T1000 (cell line): ENCODE results near the gene NUDT13.
A peak's percentile ranks its signal among the peaks of the same experiment; 100 is the strongest.
"Not testable (repeated sequence)": the region's sequence is repeated elsewhere in the genome, so short reads cannot be mapped to it uniquely, and the experiment has no call there.

Experiments used
- DNase-seq: peaks from one replicate; lab custom pipeline; 2025; ENCODE audit warnings: mixed read lengths; lab: John Stamatoyannopoulos, UW

Gene NUDT13

DNA sequence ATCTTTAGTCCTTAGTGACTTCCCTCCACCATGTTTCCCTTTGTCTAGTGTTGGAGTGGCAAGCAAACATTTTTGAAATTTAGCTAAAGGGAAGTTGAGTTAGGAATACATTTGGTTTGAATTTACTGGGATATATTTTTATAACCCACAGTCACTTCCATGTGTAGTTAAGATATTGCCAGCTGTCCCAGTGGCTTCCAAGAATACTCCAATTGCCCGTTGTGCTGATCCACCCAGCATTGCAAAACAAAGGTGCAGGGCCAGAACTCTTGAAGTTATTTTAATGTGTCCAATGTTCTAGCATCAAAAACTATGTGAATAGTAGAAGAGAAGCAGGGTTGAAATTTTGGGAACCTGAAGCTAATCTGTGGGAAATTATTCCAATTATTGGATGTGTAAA, 11.1 kb upstream of the NUDT13 start:
- no peak for DNase-seq

DNA sequence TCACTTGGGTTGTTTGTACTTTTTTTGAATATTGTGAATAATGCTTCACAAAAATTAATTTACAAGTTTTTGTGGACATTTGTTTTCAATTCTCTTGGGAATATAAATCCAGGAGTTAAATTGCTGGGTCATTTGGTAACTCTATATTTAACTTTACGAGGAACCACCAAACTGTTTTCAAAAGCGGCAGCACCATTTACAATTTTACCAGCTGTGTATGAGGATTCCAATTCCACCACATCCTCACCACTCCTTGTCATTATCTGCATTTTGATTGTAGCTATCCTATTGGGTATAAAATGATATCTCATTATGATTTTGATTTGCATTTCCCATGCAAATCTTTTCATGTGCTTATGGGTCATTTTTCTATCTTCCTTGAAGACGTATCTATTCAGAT, 4.0 kb upstream of the NUDT13 start:
- no peak for DNase-seq

DNA sequence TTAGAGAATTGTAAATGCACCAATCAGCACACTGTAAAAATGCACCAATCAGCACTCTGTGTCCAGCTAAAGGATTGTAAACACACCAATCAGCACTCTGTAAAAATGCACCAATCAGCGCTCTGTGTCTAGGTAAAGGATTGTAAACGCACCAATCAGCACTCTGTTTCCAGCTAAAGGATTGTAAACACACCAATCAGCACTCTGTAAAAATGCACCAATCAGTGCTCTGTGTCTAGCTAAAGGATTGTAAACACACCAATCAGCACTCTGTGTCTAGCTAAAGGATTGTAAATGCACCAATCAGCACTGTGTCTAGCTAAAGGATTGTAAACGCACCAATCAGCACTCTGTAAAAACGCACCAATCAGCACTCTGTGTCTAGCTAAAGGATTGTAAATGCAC, 1.0 kb upstream of the NUDT13 start:
- not testable (repeated sequence) for DNase-seq

DNA sequence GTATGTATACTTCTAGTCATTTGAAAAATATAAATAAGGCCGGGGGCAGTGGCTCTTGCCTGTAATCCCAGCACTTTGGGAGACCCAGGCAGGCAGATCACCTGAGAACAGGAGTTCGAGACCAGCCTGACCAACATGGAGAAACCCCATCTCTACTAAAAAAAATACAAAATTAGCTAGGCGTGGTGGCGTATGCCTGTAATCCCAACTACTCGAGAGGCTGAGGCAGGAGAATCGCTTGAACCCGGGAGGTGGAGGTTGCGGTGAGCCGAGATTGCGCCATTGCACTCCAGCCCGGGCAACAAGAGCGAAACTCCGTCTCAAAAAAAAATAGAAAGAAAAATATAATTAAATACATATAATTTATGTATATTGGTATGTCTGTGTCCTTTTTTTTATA, 1.8 kb downstream of the NUDT13 start:
- not testable (repeated sequence) for DNase-seq

DNA sequence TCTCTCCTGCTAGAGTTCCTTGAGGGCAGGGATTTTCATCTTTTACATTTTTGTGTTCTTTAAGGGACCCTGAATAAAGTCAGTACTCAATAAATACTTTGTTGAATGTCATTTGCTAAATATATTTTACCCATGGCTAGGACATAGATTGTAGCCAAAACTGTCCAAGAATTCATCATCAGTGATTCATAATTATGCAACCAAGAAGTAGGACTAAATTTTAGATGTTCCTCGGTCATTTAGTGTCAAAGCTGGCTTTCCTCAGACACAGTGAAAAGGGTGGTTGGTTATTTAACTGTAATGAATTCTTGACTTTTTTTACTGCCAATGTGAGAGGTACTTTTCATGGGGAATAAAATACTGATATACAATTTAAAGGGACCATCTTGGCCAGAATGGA, 3.3 kb downstream of the NUDT13 start:
- DNase-seq: no peak

DNA sequence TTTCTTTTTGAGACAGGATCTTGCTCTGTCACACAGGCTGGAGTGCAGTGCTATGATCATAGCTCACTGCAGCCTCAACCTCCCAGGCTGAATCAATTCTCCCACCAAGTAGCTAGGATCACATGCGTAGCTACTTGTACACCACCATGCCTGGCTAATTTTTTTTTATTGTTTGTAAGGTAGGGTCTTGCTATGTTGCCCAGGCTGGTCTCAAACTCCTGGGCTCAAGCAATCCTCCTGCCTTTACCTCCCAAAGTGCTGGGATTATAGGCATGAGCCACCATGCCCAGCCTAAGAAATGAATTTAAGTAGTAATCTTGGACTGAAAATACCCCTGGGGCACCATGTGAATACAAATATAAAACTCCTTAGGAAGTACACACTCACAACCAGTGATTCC, 5.8 kb downstream of the NUDT13 start:
- no peak for DNase-seq

DNA sequence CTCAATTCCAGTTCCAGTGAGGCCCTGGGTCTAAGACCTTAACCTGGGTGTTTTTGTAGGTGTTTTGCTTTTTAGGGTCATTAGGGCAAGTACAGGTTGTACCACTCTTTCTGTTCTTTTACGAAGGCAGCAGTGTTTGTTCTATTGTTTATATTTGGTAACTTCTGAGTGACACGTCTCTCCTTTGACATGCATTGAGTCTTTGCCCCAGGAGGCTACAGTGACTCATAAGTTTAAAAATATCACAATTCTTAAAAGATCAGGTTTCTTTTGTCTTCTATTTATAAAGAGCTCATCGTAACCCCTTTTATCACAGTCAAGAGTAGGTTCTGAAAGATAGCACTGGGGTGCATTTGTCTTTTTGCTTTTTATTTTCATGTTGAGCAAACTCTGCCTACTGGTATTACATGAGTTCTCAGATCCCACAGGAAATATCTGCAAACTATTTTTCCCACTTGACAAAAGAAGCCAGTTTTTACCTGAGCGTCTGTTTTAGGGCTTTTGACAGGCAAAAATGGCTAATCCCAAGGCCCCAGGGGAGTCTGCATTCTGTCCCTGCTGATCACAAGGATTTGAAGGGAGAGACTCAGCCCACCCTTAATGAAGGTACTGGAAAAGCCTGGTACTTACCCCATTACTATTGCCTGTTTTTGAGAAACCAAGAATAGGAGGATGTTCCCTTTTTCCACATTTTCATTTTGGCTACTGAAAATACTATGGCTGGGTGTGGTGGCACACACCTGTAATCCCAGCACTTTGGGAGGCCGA, 7.9 kb downstream of the NUDT13 start:
- DNase-seq: no peak

DNA sequence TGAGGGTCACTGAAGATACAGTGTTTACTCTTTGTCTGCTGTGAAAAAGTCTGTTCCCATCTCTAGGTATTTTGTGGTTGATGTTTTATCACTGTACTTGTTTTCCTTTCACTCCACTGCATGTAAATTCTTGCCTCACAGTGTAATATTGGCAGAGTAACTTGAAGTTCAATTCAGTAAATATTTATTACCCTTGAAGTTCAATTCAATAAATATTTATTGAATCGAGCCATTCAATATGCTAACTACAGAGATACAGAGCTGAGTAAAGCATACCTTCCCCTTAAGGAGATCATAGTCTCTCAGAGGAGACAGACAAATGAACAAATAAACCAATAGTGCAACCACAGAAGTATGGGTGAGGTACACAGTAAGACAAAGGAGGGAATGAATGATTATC, 9.2 kb downstream of the NUDT13 start:
- no peak for DNase-seq

DNA sequence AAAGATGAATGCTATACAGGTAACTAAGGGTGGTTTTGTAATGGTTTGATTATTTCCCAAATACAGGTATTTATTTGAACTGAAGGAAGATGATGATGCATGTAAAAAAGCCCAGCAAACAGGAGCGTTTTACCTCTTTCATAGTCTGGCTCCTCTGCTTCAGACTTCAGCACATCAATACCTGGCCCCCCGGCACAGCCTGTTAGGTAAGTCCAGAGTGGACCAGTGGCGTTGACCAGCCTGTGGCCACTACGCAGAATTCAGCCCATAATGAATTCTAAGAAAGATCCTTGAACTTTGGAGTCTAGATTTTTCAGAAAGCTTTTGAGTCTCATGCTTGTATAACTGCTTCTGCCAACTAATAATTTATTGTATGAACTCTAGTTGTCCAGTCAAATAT, 9.7 kb downstream of the NUDT13 start:
- no peak for DNase-seq

DNA sequence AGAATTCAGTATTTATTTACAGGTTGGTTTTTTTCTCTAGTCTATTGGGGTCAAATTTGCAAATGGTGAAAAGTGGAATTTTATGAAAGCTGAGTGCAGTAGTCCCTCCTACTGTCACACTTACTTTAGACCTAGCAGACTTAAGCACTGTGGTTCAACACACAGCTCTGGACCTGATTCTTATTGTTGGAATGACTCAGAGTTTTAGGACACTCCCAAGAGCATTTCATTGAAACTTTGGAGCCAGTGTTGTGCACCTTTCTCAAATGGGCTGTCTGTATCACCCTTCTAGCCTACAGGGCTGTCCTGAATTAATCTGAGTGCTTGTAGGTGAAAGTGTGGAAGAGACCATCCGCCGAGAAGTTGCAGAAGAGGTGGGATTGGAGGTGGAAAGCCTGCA, 16.1 kb downstream of the NUDT13 start:
- DNase-seq: no peak

DNA sequence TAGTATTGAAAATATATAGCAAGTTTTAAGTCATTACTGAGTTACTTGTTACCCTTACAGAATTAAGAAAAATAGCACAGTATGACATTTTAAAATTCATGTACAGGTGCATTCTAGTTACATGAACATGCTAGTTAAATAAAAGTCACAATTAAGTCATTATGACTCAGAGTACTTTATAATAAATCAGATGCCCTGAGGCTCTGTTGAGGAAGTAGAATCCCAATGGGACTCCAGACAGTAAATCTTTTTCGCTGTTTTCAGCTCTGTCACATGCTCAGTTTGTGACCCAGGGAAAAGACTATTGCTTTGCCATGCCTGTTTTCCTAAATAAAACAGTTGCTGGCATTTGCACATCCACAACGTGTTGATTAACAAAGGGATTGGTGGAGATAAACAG, 21.0 kb downstream of the NUDT13 start:
- peak; percentile 7 for DNase-seq

DNA sequence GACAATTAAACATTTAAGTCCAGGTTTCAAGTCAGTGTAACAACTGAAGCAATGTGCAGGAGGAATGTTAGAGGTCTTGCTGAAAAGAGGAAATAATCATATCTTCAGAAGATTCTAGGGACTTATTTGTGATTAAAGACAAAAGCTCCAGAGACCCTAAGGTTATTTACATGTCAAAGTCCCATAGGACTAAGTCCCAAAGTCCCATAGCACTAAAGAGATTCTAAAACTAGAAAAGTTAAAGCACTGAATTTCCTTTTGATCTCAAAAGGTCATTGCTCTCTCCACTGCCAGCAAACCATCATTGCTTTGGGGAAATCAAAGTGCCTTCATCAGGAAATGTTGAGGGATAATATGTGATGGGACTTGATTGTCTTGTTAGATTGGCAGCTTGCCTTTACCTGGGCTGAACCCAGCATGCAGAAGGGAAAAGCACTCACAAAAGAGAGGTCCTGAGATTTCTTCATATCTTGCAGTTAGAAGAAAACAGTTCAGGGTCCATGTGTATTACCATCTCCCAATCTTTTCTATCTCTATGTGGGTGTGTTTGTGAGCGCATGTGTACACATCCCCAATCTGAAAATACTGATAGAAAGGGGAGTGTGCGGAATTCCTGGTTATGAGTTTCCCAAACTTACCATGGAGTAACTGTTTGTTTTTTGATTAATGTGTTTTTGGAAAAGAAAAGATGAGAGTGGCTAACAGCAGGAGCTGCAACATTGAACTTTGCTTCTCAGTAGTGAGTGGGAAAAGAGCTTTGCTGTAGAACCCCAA, 21.8 kb downstream of the NUDT13 start:
- DNase-seq: no peak

DNA sequence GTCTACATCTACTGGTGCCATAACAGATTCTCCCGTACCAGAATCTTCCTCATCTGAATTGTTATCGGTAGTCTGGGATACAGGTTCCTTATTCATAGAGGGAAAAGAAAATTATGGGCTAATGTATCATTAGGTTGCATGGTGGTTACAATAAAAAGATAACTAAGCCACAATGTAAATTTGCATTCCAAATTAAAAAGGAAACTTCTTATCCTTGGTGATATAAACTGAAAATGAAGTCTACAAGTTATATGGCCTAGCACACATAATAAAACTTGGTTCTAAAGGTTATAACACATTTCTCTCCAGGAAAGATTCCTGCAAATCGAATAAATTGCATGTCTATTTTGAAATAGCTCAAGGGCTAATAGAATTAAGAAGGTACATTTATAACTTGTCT, 24.5 kb downstream of the NUDT13 start:
- DNase-seq: no peak

DNA sequence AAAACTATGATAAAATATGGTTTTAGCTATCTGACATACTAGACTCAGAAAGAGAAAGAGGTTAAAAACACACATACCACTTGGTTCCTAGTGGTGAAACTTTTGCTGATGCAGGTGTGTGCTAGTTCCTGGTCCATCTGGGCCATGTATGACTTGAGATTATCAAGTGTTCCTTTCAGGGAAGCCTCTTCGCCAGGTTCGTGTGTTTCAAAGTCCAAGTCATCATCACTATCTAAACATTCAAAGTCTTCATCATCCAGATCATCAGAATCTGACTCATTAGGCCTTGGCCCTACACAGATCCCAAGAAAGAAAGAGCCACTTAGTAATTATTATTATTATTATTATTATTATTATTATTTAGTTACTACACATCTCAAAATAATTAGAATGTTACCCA, 26.4 kb downstream of the NUDT13 start:
- no peak for DNase-seq

DNA sequence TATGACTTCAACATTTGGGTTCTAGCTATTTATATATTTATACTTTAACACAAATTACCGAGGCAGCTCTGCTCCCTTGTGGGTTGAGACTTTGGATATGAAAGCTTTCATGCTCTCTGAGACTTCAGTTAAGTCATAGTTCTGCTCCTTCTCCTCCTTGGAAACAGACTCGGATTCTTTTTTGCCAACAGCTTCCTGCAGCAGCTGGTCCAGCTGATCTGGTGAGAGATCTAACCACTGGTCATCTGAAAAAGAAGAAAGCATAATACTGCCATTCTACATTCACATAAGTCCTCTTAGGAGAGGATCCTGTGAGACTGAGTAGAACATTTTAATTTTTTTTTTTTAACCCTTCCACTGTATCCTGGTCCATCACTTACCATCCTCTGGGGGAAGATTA, 29.0 kb downstream of the NUDT13 start:
- no peak for DNase-seq

DNA sequence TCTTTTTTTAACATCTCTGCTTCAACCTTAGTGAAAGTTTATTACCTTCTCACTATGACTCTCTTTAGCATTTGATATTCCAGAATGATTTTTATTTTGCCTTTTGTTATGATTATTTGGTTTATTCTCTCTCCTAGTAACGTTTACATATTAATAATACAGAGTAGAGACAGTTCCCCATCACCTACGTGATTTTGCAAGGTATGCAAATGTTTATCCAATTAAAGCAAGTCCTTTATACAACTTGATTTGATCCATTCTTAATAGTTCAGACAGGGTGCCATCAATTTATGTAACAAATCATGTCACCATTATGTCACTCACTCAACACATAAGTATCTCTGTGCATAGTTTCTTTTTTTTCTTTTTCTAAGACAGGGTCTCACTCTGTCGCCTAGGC, 31.3 kb downstream of the NUDT13 start:
- DNase-seq: no peak

DNA sequence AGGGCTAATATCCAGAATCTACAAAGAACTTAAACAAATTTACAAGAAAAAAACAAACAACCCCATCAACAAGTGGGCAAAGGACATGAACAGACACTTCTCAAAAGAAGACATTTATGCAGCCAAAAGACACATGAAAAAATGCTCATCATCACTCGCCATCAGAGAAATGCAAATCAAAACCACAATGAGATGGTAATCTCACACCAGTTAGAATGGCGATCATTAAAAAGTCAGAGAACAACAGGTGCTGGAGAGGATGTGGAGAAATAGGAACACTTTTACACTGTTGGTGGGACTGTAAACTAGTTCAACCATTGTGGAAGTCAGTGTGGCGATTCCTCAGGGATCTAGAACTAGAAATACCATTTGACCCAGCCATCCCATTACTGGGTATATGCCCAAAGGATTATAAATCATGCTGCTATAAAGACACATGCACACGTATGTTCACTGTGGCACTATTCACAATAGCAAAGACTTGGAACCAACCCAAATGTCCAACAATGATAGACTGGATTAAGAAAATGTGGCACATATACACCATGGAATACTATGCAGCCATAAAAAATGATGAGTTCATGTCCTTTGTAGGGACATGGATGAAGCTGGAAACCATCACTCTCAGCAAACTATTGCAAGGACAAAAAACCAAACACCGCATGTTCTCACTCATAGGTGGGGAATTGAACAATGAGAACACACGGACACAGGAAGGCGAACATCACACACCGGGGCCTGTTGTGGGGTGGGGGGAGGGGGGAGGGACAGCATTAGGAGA, 40.6 kb downstream of the NUDT13 start:
- DNase-seq: not testable (repeated sequence)

DNA sequence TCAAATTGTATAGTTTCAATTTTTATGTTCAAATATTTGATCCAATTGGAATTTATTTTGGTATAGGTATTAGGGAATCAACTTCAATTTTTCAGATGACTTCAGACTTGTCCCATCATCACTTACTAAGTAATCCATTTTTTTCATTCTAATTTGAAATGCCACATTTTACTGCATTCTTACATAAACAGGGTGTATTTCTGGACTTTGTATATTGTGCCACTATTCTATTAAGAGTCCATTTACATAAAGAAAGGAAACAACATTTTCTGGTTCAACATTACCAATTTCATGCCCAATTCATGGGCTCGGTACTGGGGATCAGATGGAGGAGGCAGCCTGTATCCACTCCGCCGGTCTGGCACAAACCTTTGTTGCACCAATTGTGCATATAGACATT, 41.8 kb downstream of the NUDT13 start:
- no peak for DNase-seq

DNA sequence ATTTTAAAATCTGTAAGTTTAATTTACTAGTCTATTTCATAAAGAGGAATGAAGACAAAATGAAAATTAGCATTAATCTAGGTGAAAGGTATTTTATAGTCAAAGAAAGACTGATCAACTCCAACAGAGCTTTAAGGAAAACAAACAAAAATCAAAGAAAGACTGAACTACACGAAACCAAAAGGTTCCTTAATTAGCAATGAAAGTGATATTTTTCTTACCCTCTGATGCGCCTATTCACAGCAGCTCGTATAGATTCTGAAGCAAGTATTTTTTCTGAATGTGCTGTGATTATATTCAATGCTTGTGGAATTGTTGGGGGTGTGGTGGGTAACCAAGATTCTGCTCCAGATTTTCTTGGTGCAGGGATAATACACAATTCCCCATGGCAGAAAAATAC, 45.8 kb downstream of the NUDT13 start:
- no peak for DNase-seq

DNA sequence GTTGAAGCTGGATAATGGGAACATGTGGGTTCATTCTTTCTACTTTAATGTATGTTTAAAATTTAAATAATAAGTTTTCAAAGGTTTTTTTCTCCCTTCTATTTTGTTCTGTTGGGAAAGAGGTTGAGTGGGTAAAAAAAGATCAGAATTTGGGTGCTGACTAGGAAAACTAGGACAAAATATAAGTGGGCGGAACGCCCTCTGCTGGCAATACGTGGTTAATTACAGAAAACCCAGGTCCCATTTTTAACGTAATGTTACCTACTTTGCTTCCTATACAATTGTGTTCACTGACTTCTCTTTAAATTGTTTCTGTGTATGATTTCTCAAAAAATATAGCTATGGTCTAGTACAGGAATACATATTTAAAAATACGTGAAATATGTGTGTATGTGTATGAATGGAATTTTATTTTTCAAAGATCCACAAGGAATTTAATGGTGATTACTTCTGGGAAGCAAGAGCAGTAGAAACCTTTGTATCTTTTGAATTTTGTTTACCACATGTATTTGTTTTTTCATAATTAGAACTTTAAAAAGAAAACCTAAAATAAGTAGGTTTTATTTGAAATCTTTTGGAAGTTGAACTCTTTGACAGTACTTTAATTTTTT, 48.9 kb downstream of the NUDT13 start:
- peak; percentile 29 for DNase-seq

DNA sequence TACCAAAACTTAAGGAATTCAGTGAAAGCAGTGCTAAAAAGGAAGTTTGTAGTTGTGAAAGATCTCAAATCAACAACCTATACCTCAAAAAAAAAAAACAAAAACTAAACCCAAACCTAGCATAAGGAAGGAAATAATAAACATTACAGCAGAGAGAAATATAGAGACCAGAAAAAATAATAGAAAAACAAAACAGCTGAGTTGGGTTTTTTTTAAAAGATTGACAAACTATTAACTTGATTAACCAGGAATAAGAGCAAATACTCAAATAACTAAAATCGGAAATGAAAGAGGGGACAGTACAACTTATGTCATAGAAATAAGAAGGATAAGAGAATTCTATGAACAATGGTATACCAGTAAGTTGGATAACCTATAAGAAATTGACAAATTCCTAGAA, 50.8 kb downstream of the NUDT13 start:
- no peak for DNase-seq

DNA sequence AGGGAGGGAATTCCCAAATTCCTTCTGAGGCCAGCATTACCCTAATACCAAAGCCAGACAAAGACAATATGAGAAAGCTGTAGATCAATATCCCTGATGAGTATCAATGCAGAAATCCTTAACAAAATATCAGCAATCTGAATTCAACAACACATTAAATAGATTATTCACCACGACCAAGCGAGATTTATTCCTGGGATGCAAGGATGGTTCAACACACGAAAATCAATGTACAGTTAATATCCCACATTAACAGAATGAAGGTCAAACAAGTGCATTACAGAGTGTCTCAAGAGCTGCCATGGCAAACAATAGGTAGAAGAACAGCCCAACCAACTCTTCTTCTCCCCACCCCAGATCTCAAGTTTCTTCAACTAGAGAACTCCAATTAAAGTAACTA, 51.4 kb downstream of the NUDT13 start:
- no peak for DNase-seq
